ENCODE data around the gene ADAMTS19.

DNA sequence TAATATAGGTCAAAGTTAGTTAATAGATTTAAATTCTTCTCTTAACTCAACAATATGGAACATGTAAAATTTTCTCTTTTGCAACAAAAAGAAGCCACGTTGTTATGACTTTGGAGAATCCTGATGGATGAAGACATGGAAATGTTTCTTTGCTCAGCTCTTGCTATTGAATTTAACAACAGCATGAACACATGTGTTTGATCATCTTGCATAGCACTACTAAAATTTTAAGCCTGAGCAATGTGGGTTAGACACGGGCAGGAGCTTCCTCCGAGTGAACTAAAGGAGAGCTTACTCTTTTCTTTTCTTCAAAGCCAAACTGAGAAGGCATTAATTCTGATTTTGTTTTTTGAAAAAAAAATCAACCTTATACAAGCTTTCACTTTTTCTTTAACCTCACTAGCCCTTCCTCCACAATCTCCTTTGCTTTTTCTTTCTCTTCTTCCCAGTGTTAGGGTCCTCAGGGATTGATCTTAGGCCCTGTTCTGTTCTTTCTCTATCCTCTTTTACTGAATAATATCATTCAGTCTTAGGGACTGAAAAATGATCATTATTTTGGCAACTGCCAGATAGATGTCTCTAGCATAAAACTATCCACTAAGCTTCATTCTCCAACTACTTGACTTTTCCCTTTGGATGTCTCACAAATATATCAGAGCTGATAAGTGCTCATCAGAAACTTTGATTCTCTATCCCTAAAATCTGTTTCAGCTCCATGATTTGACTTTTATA, 36.9 kb downstream of the ADAMTS19 start:
- no peak for TF ChIP-seq SALL2 (CRISPR knock-in tag; IDR thresholded peaks at IDR 0.05)
- TF ChIP-seq, protein P1, sequence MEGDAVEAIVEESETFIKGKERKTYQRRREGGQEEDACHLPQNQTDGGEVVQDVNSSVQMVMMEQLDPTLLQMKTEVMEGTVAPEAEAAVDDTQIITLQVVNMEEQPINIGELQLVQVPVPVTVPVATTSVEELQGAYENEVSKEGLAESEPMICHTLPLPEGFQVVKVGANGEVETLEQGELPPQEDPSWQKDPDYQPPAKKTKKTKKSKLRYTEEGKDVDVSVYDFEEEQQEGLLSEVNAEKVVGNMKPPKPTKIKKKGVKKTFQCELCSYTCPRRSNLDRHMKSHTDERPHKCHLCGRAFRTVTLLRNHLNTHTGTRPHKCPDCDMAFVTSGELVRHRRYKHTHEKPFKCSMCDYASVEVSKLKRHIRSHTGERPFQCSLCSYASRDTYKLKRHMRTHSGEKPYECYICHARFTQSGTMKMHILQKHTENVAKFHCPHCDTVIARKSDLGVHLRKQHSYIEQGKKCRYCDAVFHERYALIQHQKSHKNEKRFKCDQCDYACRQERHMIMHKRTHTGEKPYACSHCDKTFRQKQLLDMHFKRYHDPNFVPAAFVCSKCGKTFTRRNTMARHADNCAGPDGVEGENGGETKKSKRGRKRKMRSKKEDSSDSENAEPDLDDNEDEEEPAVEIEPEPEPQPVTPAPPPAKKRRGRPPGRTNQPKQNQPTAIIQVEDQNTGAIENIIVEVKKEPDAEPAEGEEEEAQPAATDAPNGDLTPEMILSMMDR (CRISPR knock-in tag; IDR thresholded peaks at IDR 0.05), result no peak
- no peak for TF ChIP-seq ZNF766 (CRISPR knock-in tag; IDR thresholded peaks at IDR 0.05; ENCODE audit: borderline replicate concordance)
- TF ChIP-seq ZNF331 (CRISPR knock-in tag; IDR thresholded peaks at IDR 0.05), result no peak
- TF ChIP-seq ZNF263 (CRISPR knock-in tag; IDR thresholded peaks at IDR 0.05), result no peak
- no peak for TF ChIP-seq POLR2A (IDR thresholded peaks at IDR 0.05; ENCODE audit: insufficient read depth in 1 of 2, low read depth in 2 of 2, low read length in 2 of 2)
- no peak for TF ChIP-seq RXRB (CRISPR knock-in tag; IDR thresholded peaks at IDR 0.05; ENCODE audit: borderline replicate concordance)

Data from HepG2 (cell line).